ENCODE data around the gene SLC48A1.

Gene SLC48A1

GRCh38 chr12:47748899-47749298 lies 24.1 kb upstream of the SLC48A1 start:
- Histone ChIP-seq H3F3A (ENCODE audit: insufficient read depth, low read length) (no peaks in the 10 kb centered on the region), H4K20me1 (ENCODE audit: insufficient read depth, low read length) (no peaks in the 10 kb centered on the region), H3K9ac (ENCODE audit: low read length) (no peak overlapping the region), H3K4me2 (ENCODE audit: low read length) (no peak overlapping the region), H3K9me3 (ENCODE audit: low read length) (no peaks in the 10 kb centered on the region), H3K4me3 (ENCODE audit: low read depth, low read length, poor library complexity, severe bottlenecking) (no peak overlapping the region), H3K79me2 (ENCODE audit: insufficient read depth, low read length) (no peaks in the 10 kb centered on the region), H3K4me1 (ENCODE audit: insufficient read depth, low read length, severe bottlenecking) (no peaks in the 10 kb centered on the region), H2AFZ (ENCODE audit: low read length) (no peak overlapping the region), H3K27ac (ENCODE audit: low read depth, low read length, poor library complexity, severe bottlenecking) (no peak overlapping the region), H3K36me3 (ENCODE audit: insufficient read depth, low read length) (no peaks in the 10 kb centered on the region), H3K27me3 (ENCODE audit: insufficient read depth, low read length) (no peaks in the 10 kb centered on the region; the same call in 1 of the 2 replicates), H3K9me2 (ENCODE audit: low read depth, low read length) (no peaks in the 10 kb centered on the region)
- no peak for TF ChIP-seq EZH2 (IDR thresholded peaks at IDR 0.05; ENCODE audit: borderline replicate concordance, low read length)
- TF ChIP-seq CTCF (IDR thresholded peaks at IDR 0.05; ENCODE audit: low read length), result no peak

- Histone ChIP-seq H4K20me1 (ENCODE audit: insufficient read depth, low read length) (no peaks in the 10 kb centered on the region), H3K9me2 (ENCODE audit: low read depth, low read length) (no peaks in the 10 kb centered on the region), H3F3A (ENCODE audit: insufficient read depth, low read length) (no peaks in the 10 kb centered on the region)
These were observed 22.7 kb upstream of the SLC48A1 start for GRCh38 chr12:47750229-47750798.

GRCh38 chr12:47750916-47751470 lies 22.0 kb upstream of the SLC48A1 start:
- TF ChIP-seq EZH2 (IDR thresholded peaks at IDR 0.05; ENCODE audit: borderline replicate concordance, low read length) (no peak), CTCF (IDR thresholded peaks at IDR 0.05; ENCODE audit: low read length) (no peak)
- H3K9ac ChIP-seq (ENCODE audit: low read length), result no peak overlapping the region
- no peaks in the 10 kb centered on the region for H3K79me2 ChIP-seq (ENCODE audit: insufficient read depth, low read length)
- H3K27me3 ChIP-seq (ENCODE audit: insufficient read depth, low read length), result no peaks in the 10 kb centered on the region; the same call in none of the 2 replicates
- no peaks in the 10 kb centered on the region for H3F3A ChIP-seq (ENCODE audit: insufficient read depth, low read length)
- H3K4me1 ChIP-seq (ENCODE audit: insufficient read depth, low read length, severe bottlenecking), result no peaks in the 10 kb centered on the region
- H3K9me2 ChIP-seq (ENCODE audit: low read depth, low read length), result no peaks in the 10 kb centered on the region
- no peak overlapping the region for H3K27ac ChIP-seq (ENCODE audit: low read depth, low read length, poor library complexity, severe bottlenecking)
- H3K4me2 ChIP-seq (ENCODE audit: low read length), result no peak overlapping the region
- H3K36me3 ChIP-seq (ENCODE audit: insufficient read depth, low read length), result no peaks in the 10 kb centered on the region
- no peaks in the 10 kb centered on the region for H3K9me3 ChIP-seq (ENCODE audit: low read length)
- no peak overlapping the region for H3K4me3 ChIP-seq (ENCODE audit: low read depth, low read length, poor library complexity, severe bottlenecking)
- no peak overlapping the region for H2AFZ ChIP-seq (ENCODE audit: low read length)
- no peaks in the 10 kb centered on the region for H4K20me1 ChIP-seq (ENCODE audit: insufficient read depth, low read length)

More at GRCh38 chr12:47750229-47750798, 22.7 kb upstream of the SLC48A1 start:
- no peaks in the 10 kb centered on the region for H3K9me3 ChIP-seq (ENCODE audit: low read length)
- H3K27ac ChIP-seq (ENCODE audit: low read depth, low read length, poor library complexity, severe bottlenecking), result no peak overlapping the region
- H3K36me3 ChIP-seq (ENCODE audit: insufficient read depth, low read length), result no peaks in the 10 kb centered on the region
- no peaks in the 10 kb centered on the region; the same call in 1 of the 2 replicates for H3K27me3 ChIP-seq (ENCODE audit: insufficient read depth, low read length)
- no peak overlapping the region for H3K9ac ChIP-seq (ENCODE audit: low read length)
- no peaks in the 10 kb centered on the region for H3K4me1 ChIP-seq (ENCODE audit: insufficient read depth, low read length, severe bottlenecking)
- H3K79me2 ChIP-seq (ENCODE audit: insufficient read depth, low read length), result no peaks in the 10 kb centered on the region
- TF ChIP-seq CTCF (IDR thresholded peaks at IDR 0.05; ENCODE audit: low read length) (no peak), EZH2 (IDR thresholded peaks at IDR 0.05; ENCODE audit: borderline replicate concordance, low read length) (no peak)
- no peak overlapping the region for H2AFZ ChIP-seq (ENCODE audit: low read length)
- no peak overlapping the region for H3K4me3 ChIP-seq (ENCODE audit: low read depth, low read length, poor library complexity, severe bottlenecking)
- no peak overlapping the region for H3K4me2 ChIP-seq (ENCODE audit: low read length)

Measured in OCI-LY1 (cell line).